ENCODE measurements around the gene POLR3F. TPM values are rescaled to one million over a fixed set of nuclear protein-coding genes. Genes with fewer than 3 reads are reported as not detected.
A peak's percentile ranks its signal among the peaks of the same experiment; 100 is the strongest.
"Not testable (repeated sequence)": the region's sequence is repeated elsewhere in the genome, so short reads cannot be mapped to it uniquely, and the experiment has no call there.

Gene POLR3F
- polyA plus RNA-seq, 1 of the 3 experiments (the other 2 are of a cell fraction) = 4.8 TPM

DNA sequence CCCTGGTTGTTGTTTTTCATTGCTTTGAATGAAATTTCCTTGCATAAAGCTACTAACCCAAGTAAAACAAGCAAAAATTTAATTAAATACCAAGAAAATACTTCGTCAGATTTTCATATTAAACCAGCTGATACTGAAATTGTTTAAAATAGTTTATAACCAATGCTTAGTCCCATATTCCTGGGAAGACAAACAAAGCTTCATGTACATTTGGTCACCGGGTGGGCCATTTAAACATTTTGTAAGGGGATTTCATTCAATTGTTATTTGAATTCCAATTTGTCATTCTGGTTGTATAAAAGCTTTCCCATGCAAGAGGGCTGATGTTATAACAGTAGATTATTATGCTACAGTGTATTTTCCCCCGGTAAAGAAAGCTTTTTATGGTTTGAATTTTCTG, 30.4 kb downstream of the POLR3F start:
- Histone ChIP-seq H3K36me3 (replicated peaks in 1 of 2; ENCODE audit: control insufficient read depth in 1 of 2, insufficient read depth in 2 of 2, low read length in 1 of 2) (peaks cover 4 to 10% of the 10 kb centered on the region in 2 experiments), H2AFZ (ENCODE audit: low read depth) (peak overlapping the region; percentile 99), H4K20me1 (ENCODE audit: insufficient read depth) (no peaks in the 10 kb centered on the region), H3K9me2 (no peaks in the 10 kb centered on the region), H3F3A (replicated peaks; ENCODE audit: insufficient read depth) (peaks cover 5% of the 10 kb centered on the region), H3K27ac (ENCODE audit: low read depth in 2 of 2, low read length in 1 of 2) (peak overlapping the region; percentile 49 to 82; a peak in 3 of 4 replicates), H3K9me3 (no peaks in the 10 kb centered on the region), H3K4me1 (ENCODE audit: control insufficient read depth in 1 of 2, insufficient read depth in 2 of 2, low read depth in 1 of 2, low read length in 1 of 2) (peaks cover 5 to 7% of the 10 kb centered on the region in 2 experiments; a peak in 3 of 4 replicates), H3K4me3 (ENCODE audit: low read depth in 2 of 2, low read length in 1 of 2) (peak overlapping the region in 1 of 2 experiments; percentile 95; a peak in 1 of 4 replicates), H3K27me3 (ENCODE audit: insufficient read depth) (no peaks in the 10 kb centered on the region), H3K79me2 (ENCODE audit: insufficient read depth) (peaks cover 10% of the 10 kb centered on the region), H3K9ac (peak overlapping the region; percentile 77), H3K4me2 (peak overlapping the region; percentile 89)
- WGBS (ENCODE audit: low lambda C conversion rate) = 95% methylated on average over 3 of the region's 3 CpGs
- POLR2A ChIA-PET = interaction anchor here (1.1 to 3.2 kb wide), 3 partner anchors 10 to 31 kb away, joined by 4 to 58 read pairs (median 5); partner anchors contain the start of genes DZANK1, POLR3F and SEC23B
- TF ChIP-seq RAD21 (IDR thresholded peaks at IDR 0.05; ENCODE audit: low read length) (no peak), POLR2AphosphoS5 (IDR thresholded peaks at IDR 0.05; ENCODE audit: low read depth, low read length) (no peak), NRF1 (IDR thresholded peaks at IDR 0.05; ENCODE audit: low read depth, low read length) (no peak), TCF12 (IDR thresholded peaks at IDR 0.05) (no peak), FOSL2 (IDR thresholded peaks at IDR 0.05; ENCODE audit: borderline replicate concordance, low read depth) (no peak), RCOR1 (IDR thresholded peaks at IDR 0.05; ENCODE audit: low read length) (no peak), ELF1 (IDR thresholded peaks at IDR 0.05) (no peak), SMC3 (IDR thresholded peaks at IDR 0.05; ENCODE audit: low read depth, low read length) (no peak), MXI1 (IDR thresholded peaks at IDR 0.05; ENCODE audit: low read depth, low read length) (no peak)
- TF ChIP-seq, protein P1, sequence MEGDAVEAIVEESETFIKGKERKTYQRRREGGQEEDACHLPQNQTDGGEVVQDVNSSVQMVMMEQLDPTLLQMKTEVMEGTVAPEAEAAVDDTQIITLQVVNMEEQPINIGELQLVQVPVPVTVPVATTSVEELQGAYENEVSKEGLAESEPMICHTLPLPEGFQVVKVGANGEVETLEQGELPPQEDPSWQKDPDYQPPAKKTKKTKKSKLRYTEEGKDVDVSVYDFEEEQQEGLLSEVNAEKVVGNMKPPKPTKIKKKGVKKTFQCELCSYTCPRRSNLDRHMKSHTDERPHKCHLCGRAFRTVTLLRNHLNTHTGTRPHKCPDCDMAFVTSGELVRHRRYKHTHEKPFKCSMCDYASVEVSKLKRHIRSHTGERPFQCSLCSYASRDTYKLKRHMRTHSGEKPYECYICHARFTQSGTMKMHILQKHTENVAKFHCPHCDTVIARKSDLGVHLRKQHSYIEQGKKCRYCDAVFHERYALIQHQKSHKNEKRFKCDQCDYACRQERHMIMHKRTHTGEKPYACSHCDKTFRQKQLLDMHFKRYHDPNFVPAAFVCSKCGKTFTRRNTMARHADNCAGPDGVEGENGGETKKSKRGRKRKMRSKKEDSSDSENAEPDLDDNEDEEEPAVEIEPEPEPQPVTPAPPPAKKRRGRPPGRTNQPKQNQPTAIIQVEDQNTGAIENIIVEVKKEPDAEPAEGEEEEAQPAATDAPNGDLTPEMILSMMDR (IDR thresholded peaks at IDR 0.05) = no peak
- TF ChIP-seq, protein P2, sequence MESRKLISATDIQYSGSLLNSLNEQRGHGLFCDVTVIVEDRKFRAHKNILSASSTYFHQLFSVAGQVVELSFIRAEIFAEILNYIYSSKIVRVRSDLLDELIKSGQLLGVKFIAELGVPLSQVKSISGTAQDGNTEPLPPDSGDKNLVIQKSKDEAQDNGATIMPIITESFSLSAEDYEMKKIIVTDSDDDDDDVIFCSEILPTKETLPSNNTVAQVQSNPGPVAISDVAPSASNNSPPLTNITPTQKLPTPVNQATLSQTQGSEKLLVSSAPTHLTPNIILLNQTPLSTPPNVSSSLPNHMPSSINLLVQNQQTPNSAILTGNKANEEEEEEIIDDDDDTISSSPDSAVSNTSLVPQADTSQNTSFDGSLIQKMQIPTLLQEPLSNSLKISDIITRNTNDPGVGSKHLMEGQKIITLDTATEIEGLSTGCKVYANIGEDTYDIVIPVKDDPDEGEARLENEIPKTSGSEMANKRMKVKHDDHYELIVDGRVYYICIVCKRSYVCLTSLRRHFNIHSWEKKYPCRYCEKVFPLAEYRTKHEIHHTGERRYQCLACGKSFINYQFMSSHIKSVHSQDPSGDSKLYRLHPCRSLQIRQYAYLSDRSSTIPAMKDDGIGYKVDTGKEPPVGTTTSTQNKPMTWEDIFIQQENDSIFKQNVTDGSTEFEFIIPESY (IDR thresholded peaks at IDR 0.05; ENCODE audit: borderline replicate concordance, low read depth) = no peak
- TF ChIP-seq, protein P3, sequence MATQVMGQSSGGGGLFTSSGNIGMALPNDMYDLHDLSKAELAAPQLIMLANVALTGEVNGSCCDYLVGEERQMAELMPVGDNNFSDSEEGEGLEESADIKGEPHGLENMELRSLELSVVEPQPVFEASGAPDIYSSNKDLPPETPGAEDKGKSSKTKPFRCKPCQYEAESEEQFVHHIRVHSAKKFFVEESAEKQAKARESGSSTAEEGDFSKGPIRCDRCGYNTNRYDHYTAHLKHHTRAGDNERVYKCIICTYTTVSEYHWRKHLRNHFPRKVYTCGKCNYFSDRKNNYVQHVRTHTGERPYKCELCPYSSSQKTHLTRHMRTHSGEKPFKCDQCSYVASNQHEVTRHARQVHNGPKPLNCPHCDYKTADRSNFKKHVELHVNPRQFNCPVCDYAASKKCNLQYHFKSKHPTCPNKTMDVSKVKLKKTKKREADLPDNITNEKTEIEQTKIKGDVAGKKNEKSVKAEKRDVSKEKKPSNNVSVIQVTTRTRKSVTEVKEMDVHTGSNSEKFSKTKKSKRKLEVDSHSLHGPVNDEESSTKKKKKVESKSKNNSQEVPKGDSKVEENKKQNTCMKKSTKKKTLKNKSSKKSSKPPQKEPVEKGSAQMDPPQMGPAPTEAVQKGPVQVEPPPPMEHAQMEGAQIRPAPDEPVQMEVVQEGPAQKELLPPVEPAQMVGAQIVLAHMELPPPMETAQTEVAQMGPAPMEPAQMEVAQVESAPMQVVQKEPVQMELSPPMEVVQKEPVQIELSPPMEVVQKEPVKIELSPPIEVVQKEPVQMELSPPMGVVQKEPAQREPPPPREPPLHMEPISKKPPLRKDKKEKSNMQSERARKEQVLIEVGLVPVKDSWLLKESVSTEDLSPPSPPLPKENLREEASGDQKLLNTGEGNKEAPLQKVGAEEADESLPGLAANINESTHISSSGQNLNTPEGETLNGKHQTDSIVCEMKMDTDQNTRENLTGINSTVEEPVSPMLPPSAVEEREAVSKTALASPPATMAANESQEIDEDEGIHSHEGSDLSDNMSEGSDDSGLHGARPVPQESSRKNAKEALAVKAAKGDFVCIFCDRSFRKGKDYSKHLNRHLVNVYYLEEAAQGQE (IDR thresholded peaks at IDR 0.05; ENCODE audit: low read depth, low read length) = no peak
- TF ChIP-seq, protein P4, sequence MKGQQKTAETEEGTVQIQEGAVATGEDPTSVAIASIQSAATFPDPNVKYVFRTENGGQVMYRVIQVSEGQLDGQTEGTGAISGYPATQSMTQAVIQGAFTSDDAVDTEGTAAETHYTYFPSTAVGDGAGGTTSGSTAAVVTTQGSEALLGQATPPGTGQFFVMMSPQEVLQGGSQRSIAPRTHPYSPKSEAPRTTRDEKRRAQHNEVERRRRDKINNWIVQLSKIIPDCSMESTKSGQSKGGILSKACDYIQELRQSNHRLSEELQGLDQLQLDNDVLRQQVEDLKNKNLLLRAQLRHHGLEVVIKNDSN (IDR thresholded peaks at IDR 0.05; ENCODE audit: borderline replicate concordance, low read depth) = no peak
- TF ChIP-seq, protein P5, sequence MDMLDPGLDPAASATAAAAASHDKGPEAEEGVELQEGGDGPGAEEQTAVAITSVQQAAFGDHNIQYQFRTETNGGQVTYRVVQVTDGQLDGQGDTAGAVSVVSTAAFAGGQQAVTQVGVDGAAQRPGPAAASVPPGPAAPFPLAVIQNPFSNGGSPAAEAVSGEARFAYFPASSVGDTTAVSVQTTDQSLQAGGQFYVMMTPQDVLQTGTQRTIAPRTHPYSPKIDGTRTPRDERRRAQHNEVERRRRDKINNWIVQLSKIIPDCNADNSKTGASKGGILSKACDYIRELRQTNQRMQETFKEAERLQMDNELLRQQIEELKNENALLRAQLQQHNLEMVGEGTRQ (IDR thresholded peaks at IDR 0.05; ENCODE audit: borderline replicate concordance, low read depth, low read length) = no peak
- CTCF ChIA-PET = interaction anchor here (0.6 to 2.0 kb wide), 4 partner anchors 8 to 1365 kb away, joined by 3 to 11 read pairs (median 4); partner anchors contain the start of gene SEC23B
- DNase-seq = no peak

DNA sequence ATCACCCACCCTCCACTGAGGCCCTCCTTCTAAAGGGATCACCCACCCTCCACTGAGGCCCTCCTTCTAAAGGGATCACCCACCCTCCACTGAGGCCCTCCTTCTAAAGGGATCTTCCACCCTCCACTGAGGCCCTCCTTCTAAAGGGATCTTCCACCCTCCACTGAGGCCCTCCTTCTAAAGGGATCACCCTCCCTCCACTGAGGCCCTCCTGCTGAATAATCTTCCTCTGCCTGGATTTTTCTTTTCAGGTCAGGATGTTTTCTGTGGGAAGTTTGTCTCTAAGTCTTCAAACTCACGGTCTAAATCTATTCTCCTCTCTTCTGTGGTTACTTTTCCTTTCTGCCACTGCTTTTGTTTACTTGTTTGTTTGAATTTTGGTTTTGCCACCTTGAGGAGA, 34.5 kb downstream of the POLR3F start:
- CTCF ChIA-PET; H3K4me1 ChIP-seq (ENCODE audit: control insufficient read depth in 1 of 2, insufficient read depth in 2 of 2, low read depth in 1 of 2, low read length in 1 of 2); H3K4me2 ChIP-seq; H3K9ac ChIP-seq; H4K20me1 ChIP-seq (ENCODE audit: insufficient read depth); H3K27ac ChIP-seq (ENCODE audit: low read depth in 2 of 2, low read length in 1 of 2); H3K79me2 ChIP-seq (ENCODE audit: insufficient read depth); H3K36me3 ChIP-seq (replicated peaks in 1 of 2; ENCODE audit: control insufficient read depth in 1 of 2, insufficient read depth in 2 of 2, low read length in 1 of 2); H3K9me2 ChIP-seq; H3F3A ChIP-seq (replicated peaks; ENCODE audit: insufficient read depth); DNase-seq; H3K27me3 ChIP-seq (ENCODE audit: insufficient read depth); H3K4me3 ChIP-seq (ENCODE audit: low read depth in 2 of 2, low read length in 1 of 2); H2AFZ ChIP-seq (ENCODE audit: low read depth); H3K9me3 ChIP-seq: not testable (repeated sequence)
- POLR2A ChIA-PET = interaction anchor here (1.0 kb wide), 1 partner anchor 64 kb away, joined by 3 read pairs; no protein-coding TSS in a partner anchor
- WGBS (ENCODE audit: low lambda C conversion rate) = 46% methylated on average over 1 of the region's 1 CpG
